ENCODE measurements around the gene KDM8.

The KDM8 gene

GRCh38 chr16:27232901-27233625 is 29.7 kb downstream of the KDM8 start:
- DNase-seq, result no peak

- no peak for DNase-seq
These were observed 30.4 kb downstream of the KDM8 start for GRCh38 chr16:27233731-27234130.

- no peak for DNase-seq
These were observed 30.8 kb downstream of the KDM8 start for GRCh38 chr16:27234171-27234570.

- no peak for DNase-seq
These were observed 31.3 kb downstream of the KDM8 start for GRCh38 chr16:27234603-27235002.

GRCh38 chr16:27235055-27235937 is 32.0 kb downstream of the KDM8 start:
- DNase-seq, result peak; percentile 83 to 86

- DNase-seq, result no peak
These were observed 32.6 kb downstream of the KDM8 start for GRCh38 chr16:27235938-27236245.

- DNase-seq, result no peak
These were observed 33.4 kb downstream of the KDM8 start for GRCh38 chr16:27236635-27237218.

- peak; percentile 71 to 80 for DNase-seq
These were observed 34.1 kb downstream of the KDM8 start for GRCh38 chr16:27237219-27238015.

- peak in 1 of 2 experiments; percentile 28 for DNase-seq
These were observed 34.8 kb downstream of the KDM8 start for GRCh38 chr16:27238016-27238587.

- DNase-seq, result no peak
These were observed 35.3 kb downstream of the KDM8 start for GRCh38 chr16:27238591-27238990.

GRCh38 chr16:27239026-27239425 is 35.7 kb downstream of the KDM8 start:
- no peak for DNase-seq

- no peak for DNase-seq
These were observed 36.8 kb downstream of the KDM8 start for GRCh38 chr16:27239906-27240655.

- no peak for DNase-seq
These were observed 37.7 kb downstream of the KDM8 start for GRCh38 chr16:27240948-27241531.

- no peak for DNase-seq
These were observed 38.3 kb downstream of the KDM8 start for GRCh38 chr16:27241658-27242057.

- no peak for DNase-seq
These were observed 39.1 kb downstream of the KDM8 start for GRCh38 chr16:27242398-27242797.

GRCh38 chr16:27242868-27243590 is 39.7 kb downstream of the KDM8 start:
- no peak for DNase-seq

GRCh38 chr16:27243725-27244362 is 40.5 kb downstream of the KDM8 start:
- no peak for DNase-seq

GRCh38 chr16:27244363-27244755 is 41.0 kb downstream of the KDM8 start:
- DNase-seq, result no peak

- DNase-seq, result no peak
These were observed 42.2 kb downstream of the KDM8 start for GRCh38 chr16:27245276-27246172.

All from activated CD4-positive, alpha-beta T cell treated with anti-CD3 and anti-CD28 coated beads, Interleukin-2, amount 50 U/mL, for 4 hours (primary cell).